ENCODE data around the gene MGST2.

MGST2 gene

DNA sequence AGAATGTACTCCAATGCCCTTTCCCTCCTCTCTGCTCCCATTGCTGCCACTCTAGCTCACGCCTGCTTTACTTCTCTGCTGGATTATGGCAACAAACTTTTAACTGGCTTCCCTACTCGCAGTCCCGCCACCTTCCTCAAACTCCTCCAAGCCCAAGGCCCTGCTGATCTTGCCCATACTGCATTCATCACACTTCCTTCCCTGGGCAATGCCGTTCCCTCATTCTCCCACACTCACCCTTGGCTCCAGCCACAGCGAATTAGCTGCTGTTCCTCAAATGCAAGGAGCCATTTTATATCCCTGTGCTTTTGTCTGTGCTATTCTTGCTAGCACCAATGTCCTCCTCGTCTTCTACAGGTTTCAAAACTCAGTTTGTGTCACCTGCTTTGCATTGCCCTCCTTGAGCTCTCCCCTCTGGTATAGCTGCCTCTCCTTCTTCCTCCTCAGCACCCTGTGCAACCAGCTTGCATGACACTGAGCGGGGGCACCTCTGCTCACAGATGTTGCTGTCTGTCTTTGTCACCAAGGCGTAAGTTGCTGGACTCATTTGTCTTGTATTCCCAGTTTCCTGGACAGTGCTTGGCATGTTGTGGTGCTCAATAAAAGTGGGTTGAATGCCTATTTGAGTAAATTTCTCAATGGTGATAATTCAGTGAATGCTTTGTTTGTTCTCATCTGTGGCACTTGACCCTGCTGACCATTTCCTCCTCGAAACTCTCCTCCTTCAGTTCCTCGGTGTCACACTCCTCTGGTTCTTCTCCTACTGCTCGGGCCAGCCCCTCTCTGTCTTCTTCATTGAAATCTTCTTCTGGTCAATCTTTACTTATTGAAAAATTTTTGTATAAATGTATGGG is 22.4 kb upstream of the MGST2 start:
- DNase-seq (ENCODE audit: low spot score): no peak

DNA sequence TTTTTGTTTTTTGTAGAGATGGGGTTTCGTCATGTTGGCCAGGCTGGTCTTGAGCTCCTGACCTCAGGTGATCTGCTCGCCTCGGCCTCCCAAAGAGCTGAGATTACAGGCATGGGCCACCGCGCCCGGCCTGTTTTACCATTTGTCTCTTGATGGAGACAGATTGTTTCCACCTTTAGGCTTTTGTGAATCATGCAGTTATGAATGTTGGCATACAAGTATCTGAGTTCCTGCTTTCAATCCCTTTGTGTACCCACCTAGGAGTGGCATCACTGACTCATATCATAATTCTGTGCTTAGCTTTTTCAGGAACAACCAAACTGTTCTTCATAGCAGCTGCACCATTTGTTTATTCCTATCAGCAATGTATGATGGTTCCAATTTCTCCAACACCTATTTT is 20.2 kb upstream of the MGST2 start:
- no peak for DNase-seq (ENCODE audit: low spot score)

DNA sequence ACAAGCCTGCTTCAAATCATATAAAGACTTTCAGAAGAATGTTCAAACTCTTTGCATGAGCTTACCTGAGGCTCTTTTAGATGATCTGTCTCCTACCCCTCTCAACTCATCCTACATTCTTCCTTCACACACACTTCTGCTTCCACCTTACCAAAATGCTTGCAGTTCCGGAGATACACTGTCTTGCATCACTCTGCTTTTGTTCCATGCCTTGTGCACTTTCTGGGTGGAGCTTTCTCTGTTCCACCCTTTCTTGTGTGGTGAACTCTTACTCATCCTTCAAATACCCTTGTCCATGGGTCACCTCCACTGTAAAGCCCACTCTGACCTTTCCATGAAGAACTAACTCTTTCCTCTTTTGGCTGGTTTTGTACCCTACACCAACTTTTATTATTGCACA is 18.4 kb upstream of the MGST2 start:
- DNase-seq (ENCODE audit: low spot score): no peak

DNA sequence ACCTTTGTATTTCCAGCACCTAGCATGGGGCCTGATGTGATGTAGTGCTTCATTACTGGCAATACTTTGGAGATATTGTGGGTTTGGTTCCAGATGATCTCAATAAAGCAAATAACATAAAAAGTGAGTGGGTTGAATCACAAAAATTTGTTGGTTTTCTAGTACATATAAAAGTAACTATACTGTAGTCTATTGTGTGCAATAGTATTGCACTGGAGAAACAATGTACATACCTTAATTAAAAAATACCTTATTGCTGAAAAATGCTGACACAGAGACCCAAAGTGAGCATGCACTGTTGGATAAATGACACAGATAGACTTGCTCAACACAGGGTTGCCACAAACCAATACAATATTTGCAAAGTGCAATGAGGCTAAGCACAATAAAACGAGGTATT is 17.7 kb upstream of the MGST2 start:
- DNase-seq (ENCODE audit: low spot score): no peak

DNA sequence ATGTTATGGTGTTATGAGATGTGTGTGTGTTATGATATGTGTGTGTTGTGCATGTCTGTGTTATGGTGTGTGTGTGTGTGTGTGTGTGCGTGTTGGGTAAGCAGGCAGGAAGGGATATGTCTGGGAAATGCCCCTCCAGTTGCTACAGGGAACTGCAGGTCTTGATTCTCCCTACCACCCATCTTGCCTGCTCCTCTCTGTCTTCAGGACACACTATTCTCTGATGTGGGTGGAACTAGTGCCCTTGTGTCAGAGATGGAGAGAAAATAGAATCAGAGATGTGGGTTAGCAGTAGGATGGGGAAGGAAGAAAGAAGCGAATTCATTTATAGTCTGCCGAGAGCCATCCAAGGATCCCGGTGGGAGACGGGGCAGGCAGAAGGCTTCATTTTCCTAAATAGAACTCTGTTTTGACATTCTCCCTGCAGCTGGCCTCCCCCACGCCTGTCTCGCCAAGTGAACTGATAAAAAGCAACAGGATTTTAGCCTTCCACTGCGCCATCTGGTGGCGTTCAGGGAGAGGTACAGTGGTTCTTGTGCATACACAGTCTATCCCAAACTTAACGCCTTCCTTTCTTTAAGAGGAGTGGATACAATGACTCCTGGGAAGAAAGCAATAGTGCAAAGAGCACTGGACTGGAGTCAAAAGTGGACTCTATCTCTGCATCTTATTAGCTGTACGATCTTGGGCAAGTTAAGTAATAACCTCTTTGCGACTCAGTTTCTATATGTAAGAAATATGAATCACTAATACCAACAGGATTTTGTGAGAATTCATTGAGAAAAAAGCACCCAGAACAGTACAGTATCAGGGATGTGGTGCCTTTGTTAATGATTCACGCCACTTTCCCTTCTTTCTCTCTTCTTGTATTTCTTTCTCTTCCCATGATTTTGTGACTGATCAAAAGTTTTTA is 14.1 kb upstream of the MGST2 start:
- DNase-seq (ENCODE audit: low spot score): peak; percentile 74

DNA sequence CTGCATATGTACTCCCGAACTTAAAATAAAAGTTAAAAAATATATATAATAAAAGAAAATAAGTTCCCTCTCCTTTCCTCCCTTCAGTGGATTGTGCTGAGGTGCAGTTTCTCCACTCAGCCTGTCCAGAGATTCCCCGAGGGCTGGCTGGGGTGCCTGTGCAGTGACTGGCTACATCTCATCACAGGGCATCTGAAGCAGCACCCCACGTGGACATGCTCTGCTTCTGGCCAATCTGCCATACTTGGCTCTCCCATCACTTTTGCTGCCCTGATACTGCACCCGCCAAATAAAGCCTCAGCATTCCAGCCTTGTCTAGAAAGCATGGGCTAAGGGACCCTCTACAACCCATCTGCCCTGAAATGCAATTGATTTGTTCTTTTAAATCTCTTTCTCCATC is 11.1 kb upstream of the MGST2 start:
- DNase-seq (ENCODE audit: low spot score): no peak

DNA sequence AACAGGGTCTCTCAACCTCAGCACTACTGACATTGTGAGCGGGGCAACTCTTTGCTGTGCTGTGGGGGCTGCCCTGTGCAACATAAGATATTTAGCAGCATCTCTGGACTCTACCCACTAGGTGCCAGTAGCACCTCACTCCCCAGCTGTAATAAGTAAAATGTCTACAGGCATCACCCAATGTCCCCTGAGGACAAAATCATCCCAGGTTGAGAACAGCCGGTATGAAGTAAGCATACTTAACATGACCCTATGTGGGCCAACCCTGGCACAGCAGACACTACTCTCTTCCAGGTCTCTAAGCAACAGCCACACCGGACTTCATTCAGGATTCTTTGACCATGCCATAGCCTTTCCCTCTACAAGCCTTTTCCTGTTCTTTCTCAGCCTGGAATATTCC is 10.5 kb upstream of the MGST2 start:
- no peak for DNase-seq (ENCODE audit: low spot score)

DNA sequence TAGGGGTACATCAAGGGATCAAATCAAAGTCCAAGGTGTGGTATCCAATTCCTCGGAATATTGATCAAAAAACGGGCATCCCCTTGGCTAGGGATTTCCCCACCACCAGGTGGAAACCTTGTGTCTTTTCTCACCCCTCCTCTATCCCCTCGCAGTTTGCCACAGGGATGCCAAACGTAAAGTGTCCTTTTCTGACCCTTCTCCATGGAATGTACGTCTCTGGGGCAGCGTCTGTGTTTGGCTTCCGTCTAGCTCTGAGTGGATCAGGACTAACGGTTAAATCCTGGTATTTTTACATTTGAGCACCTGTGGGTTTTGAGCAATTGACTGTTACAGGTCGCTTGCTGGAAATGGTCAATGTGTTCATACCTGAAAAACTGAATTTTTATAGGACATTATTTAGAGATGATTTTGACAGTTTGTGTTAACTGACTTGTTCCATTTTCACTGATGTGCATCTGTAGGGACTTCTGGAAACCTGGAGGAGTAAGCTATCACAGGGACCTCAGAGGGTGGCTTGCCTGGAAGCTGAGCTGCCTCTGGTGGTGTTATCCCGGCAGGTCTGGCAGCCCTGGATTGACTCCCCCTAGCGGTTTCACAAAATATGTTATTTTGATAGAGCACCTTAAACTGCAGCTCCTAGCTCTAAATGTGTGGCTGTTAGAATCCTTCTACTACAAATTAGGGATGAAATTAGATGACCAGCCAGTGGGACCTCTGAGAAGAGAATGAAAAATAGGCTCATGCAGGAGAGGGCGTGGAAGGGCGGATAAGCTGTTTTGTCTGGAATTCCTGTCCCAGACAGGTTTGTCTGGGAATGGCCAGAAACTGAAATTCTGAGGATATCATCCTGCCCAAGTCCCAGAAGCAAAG is 8.8 kb upstream of the MGST2 start:
- peak; percentile 77 for DNase-seq (ENCODE audit: low spot score)

DNA sequence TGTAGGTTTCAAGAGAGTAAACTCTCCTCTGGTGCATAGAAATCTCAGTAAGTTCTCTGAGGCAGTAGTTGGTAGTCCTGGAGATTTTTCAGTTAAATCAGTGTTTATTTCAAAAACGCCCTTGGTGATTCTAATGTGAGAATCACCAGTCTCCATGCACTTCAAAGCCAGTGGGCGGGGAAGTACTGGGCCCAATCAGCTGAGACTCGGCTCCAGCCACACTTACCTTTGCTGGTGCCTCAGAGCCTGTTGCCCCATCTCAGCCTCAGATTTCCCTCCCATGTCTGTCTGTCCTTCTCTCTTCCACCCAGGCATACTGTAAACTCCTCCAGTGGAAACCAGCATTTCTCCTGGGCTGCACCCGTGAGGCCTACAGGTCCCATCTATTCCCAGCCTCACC is 7.4 kb upstream of the MGST2 start:
- peak; percentile 29 for DNase-seq (ENCODE audit: low spot score)

DNA sequence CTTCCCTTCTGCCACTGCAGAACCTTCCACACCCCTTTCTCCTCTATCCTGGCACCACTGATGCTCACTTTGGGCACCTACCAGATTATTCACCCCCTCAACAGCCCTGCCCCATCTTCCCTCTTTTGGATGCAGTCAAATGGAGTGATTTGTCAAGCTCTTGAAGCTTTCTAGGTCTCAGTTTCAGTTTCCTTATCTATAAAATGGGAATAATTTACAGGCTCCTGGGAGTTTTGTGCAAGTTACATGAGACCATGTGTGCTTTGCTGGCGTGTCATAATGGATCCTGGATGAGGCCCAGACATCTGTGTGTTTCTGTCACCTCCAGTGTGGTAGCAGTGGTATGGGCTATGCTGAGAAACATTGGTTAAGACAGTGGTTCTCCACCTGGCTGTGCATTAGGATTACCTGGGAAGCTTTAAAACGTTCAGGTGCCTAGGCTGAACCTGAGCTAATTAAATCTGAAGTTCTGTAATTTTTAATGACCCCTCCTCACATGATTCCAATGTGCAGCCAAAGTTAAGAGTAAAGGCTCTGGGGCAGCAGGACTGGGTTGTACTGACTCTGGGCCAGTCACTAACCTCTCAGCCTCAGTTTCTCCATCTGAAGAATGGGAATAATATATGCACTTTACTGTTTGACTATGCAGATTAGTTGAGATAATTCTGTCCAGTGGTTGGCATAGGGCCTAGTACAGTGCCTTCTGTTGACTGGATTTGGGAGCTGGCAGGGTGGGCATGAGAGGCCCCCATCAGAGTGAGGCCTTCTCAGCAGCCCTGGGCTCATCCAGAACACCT is 6.8 kb upstream of the MGST2 start:
- no peak for DNase-seq (ENCODE audit: low spot score)

DNA sequence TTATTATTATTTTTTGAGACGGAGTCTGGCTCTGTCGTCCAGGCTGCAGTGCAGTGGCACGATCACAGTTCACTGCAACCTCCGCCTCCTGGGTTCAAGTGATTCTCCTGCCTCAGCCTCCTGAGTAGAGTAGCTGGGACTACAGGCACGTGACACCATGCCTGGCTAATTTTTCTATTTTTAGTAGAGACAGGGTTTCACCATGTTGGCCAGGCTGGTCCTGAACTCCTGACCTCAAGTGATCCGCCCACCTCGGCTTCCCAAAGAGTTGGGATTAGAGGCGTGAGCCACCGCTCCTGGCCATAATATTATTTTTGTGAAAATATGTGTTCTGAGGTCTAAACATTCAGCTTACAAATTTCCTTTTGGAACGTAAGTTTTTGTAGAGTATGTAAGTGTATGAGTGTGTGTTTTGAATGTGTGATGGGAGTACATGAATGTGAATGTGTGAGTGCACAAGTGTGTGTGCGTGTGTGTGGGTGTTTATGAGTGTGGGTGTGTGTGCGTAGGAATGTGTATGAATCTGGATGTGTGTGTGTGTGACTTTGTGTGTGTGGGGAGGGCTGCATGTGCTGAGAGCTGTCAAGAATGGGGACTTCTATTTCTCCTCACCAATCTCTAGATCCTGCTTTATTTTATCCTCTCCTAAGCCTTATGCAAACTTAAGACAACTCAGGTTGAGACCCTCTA is 5.7 kb upstream of the MGST2 start:
- DNase-seq (ENCODE audit: low spot score): no peak

DNA sequence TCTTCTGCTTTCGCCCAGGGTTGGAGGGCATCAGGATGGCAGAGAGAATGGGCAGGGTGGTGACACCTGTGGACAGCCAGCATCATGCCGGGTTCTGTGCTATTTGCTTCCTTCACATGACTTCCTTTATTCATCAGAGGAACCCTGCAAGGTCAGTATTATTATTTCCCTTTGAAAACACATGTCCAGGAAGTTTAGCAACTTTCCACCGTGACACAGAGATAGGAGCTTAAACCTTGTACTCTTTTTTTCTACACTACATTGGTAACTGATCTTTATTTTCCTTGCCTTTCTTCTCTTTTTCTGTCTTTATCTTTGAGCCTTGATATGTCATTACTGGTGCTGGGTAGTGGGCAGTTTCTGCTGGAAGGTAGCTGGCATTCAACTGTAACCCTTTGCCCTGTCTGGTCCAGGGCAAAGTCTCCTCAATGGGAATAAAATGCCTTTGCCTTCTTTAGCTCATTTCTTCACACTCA is 5.0 kb upstream of the MGST2 start:
- no peak for DNase-seq (ENCODE audit: low spot score)

DNA sequence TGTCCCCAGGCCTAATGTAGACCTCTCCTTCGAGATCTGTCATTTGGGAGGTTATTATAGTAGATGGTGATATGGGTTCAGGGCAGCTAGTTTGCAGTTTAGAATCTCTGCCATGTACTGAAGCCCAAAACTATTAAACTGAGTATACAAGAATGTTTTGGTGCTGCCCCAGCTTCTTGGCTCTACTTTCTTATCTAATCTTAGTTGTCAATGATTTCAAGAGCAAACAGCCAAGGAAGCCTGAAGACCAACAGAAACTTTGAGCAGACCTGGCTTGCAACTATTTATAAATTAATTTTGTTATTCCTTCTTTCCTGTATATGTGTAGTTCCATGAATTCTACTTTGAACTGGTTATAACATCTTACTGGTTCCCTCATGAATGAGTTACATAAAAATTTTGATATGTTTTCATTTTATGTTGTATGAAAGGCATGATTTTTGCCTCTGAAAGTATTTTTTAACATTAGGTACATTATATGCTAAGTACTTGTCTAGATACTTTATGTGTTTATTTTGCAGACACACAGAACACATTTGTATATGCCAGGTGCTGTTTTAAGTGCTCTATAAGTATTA is 2.0 kb upstream of the MGST2 start:
- no peak for DNase-seq (ENCODE audit: low spot score)

DNA sequence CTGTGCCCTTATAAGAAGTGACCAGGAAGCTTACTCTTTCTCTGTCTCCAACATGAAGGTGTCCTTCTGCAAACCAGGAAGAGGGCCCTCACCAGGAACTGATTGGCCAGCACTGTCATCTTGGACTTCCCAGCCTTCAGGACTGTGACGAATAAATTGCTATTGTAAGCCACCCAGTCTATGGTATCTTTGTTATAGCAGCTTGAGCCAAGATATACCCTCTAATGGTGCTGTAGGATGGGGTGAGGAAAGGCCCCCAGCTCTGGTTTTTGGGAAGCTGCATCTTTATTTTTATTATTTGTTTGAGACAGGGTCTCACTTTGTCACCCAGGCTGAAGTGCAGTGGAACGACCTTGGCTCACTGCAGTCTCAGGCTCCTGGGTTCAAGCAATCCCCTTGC is 1.2 kb upstream of the MGST2 start:
- no peak for DNase-seq (ENCODE audit: low spot score)

DNA sequence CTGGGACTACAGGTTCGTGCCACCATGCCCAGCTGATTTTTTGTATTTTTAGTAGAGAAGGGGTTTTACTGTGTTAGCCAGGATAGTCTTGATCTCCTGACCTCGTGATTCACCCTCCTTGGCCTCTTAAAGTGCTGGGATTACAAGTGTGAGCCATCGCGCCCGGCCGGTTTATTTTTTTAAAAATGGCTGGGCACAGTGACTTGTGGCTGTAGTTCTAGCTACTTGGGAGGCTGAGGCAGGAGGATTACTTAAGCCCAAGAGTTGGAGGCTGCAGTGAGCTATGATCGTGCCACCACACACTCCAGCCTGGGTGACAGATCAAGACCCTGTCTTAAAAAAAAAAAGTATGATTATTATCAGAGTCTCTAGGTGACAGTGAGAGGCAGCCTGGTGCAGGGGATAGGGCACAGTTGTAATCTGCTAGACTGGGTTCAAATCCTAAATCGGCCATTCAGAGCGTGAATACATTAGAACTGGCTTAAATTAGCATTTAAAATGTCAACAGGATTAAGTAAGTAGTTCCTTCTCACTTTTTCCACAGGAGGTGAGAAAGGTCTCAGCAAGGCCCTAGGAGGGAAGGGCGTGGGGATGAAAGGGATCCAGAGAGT is 435 bp upstream of the MGST2 start:
- no peak for DNase-seq (ENCODE audit: low spot score)

DNA sequence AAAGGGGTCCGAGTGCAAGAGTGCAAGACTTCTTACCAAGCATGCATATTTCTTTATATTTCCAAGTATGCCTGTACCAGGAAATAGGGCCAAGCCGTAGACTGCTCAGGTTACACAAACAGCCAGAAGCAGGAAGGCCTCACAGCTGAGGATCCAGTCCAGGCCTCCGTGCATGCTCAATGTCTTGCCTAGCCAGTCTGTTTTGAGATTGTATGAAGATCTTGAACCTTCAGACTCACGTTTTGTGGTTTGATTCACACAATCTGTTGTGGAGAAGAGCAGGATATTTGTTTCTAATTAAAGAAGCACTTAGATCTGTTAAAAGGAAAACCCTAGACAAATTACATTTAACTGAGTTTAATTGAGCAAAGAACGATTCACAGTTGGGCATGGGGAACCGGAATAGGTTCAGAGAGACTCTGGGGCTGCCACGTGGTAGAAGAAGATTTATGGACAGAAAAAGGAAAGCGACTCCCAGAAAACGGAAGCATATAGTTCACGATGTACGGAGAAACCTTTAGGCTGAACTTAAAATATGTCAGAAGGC is 1.2 kb downstream of the MGST2 start:
- DNase-seq (ENCODE audit: low spot score): peak; percentile 55

DNA sequence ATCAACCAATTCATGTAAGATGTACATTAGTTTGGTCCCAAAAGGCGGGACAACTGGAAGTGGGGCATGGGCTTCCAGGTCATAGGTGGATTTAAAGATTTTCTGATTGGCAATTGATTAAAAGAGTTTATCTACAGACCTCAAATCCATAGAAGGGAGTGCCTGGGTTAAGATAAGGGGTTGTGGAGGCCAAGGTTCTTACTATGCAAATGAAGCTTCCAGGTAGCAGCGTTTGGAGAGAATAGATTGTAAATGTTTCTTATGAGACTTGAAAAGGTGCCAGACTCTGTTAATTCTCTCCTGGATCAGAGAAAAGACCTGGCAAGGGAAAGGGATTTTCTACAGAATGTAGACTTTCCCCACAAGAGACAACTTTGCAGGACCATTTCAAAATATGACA is 2.4 kb downstream of the MGST2 start:
- no peak for DNase-seq (ENCODE audit: low spot score)

DNA sequence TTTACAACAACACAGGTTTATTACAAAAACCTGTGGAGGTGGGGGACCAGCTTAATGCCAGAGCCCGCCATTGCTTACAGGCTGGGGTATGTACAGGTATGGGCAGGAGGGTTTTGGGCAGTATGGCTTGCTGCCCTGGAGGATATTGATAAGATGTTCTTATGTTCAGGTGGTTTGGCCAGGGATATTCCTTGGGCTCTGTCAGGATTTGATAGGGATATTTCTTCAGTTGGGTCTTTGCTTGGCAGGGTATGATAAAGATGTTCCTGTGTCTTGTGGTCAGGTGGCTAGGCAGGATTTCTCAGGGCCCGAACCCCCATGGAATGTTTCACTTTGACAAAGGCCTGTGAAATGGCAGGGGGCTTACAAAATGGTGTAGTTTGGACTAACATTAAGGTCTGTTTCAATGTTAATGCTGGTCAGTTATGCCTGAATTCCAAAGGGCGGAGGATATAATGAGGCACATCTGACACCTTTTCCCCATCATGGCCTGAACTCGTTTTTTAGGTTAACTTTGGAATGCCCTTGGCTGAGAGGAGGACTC is 3.1 kb downstream of the MGST2 start:
- no peak for DNase-seq (ENCODE audit: low spot score)

DNA sequence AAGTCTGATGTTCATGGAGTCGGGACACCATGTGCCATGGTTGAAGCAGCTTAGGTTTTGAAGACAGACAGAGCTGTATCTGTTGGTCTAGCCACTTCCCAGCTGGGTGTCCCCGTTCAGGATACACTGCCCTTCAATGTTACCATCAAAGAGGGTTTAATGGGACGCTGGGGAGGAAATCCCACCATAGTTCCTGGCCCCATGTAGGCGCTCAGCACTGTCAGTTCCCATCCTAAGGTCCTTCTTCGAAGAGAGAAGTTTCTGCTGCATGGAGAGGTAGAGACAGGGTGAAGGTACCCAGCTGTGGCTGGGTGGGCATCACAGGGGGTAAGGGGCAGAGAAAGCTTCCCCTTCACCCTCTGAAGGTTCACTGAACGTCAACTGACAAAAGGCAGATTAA is 3.7 kb downstream of the MGST2 start:
- no peak for DNase-seq (ENCODE audit: low spot score)

Measured in iPS-NIHi11 (cell line).